Left lung (tissue), 10 donors: ENCODE data around the gene CWC15. TPM values are rescaled to one million over a fixed set of nuclear protein-coding genes. Genes with fewer than 3 reads are reported as not detected.

ENCODE experiments used
- ATAC-seq: fragments of 200-7000 bp; cut with Tn5 transposase; one replicate; pipeline ENCODE4 v1.9.1; 2020; ENCODE audit warnings: moderate library complexity
- DNase-seq, 4 donors: peaks; one replicate each; pipeline ENCODE4 v3.0.0-alpha.2; 2013 to 2020
- H3K27ac ChIP-seq, 2 donors: fragments of 200-600 bp; sonication (generic) in 1 of 2; one replicate each; pipeline versions ENCODE4 v1.5.0 to v1.8.0; 2020 to 2021
- H3K27me3 ChIP-seq, 2 donors: fragments of 200-600 bp; sonication (generic) in 1 of 2; one replicate each; pipeline versions ENCODE4 v1.5.0 to v1.8.0; 2020 to 2021
- H3K36me3 ChIP-seq, 2 donors: fragments of 200-600 bp; sonication (generic) in 1 of 2; one replicate each; pipeline versions ENCODE4 v1.5.0 to v1.8.0; 2020 to 2021
- H3K4me1 ChIP-seq, 2 donors: fragments of 200-600 bp; one replicate each; pipeline ENCODE4 v1.8.0; 2021
- H3K4me3 ChIP-seq, 2 donors: fragments of 200-600 bp; sonication (generic) in 1 of 2; one replicate each; pipeline versions ENCODE4 v1.5.0 to v1.8.0; 2020 to 2021; ENCODE audit warnings: mild to moderate bottlenecking in 1 of 2
- H3K9me3 ChIP-seq, 2 donors: fragments of 200-600 bp; sonication (generic) in 1 of 2; one replicate each; pipeline versions ENCODE4 v1.5.0 to v1.8.0; 2020 to 2021
- intact Hi-C, 2 donors: fragments of 100-400 bp; cut with DNase I; formaldehyde crosslinking; loops; one replicate each; pipeline versions ENCODE4 v1.11.2 to v1.14.2; 2022
- polyA plus RNA-seq, 6 donors: library from polyadenylated mRNA; unstranded; fragments of 120-200 nt; gene quantifications; one replicate each; pipeline ENCODE4 v1.2.1, GENCODE V29; 2013; ENCODE audit not compliant: insufficient read length in 6 of 6
- total RNA-seq, 2 donors: library from RNA; stranded (reverse); fragmentation: NEBNext Ultra II Directional; extraction: Animal tissue kit (Norgen Biotek cat#: 25700); gene quantifications; one replicate each; pipeline ENCODE4 v1.2.1, GENCODE V29; 2021
- TF ChIP-seq, protein P1 (sequence below), 2 donors: fragments of 200-600 bp; sonication (generic) in 1 of 2; IDR thresholded peaks; one replicate each; pipeline versions ENCODE4 v1.5.0 to v1.8.0; 2021; ENCODE audit warnings: antibody characterized with exemption in 2 of 2
- donor health status: DM: no; HTN: yes; CAD: no.
- donor health status: DM: no; HTN: no; CAD: no.

CWC15 gene
- total and polyA plus RNA-seq, 8 donors: 43.3 to 108 (median 97.6) TPM

GRCh38 chr11:95011376-95011775 is 38.0 kb upstream of the CWC15 start:
- ATAC-seq: no peak
- Histone ChIP-seq H3K4me3 (no peak overlapping the region), H3K27me3 (no peaks in the 10 kb centered on the region), H3K4me1 (no peaks in the 10 kb centered on the region), H3K9me3 (peaks cover 0 to 3% of the 10 kb centered on the region in 2 donors), H3K36me3 (no peaks in the 10 kb centered on the region), H3K27ac (no peak overlapping the region)
- intact Hi-C loops: no loop called here
- TF ChIP-seq, protein P1, sequence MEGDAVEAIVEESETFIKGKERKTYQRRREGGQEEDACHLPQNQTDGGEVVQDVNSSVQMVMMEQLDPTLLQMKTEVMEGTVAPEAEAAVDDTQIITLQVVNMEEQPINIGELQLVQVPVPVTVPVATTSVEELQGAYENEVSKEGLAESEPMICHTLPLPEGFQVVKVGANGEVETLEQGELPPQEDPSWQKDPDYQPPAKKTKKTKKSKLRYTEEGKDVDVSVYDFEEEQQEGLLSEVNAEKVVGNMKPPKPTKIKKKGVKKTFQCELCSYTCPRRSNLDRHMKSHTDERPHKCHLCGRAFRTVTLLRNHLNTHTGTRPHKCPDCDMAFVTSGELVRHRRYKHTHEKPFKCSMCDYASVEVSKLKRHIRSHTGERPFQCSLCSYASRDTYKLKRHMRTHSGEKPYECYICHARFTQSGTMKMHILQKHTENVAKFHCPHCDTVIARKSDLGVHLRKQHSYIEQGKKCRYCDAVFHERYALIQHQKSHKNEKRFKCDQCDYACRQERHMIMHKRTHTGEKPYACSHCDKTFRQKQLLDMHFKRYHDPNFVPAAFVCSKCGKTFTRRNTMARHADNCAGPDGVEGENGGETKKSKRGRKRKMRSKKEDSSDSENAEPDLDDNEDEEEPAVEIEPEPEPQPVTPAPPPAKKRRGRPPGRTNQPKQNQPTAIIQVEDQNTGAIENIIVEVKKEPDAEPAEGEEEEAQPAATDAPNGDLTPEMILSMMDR (IDR thresholded peaks at IDR 0.05): no peak
- no peak for DNase-seq

DNA sequence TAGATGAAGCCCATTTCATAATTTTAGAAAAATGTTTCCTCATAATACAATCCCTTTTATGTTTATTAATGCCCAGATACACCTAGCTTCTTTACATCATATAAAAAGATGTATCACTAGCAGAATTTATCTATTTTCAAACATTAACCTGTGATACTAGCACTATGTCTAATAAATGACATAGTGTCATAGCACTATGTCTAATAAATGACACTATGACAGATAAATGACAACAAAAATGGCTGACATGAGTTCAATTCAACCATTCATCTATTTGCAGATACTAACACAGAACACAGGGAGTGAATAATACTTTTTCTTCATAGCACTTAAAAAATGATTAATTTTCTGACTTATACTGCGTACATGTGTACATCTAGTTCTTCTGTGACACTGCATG is 32.3 kb upstream of the CWC15 start:
- Histone ChIP-seq H3K27ac (no peak overlapping the region), H3K9me3 (peaks cover 0 to 3% of the 10 kb centered on the region in 2 donors), H3K4me3 (no peak overlapping the region), H3K4me1 (no peaks in the 10 kb centered on the region), H3K36me3 (no peaks in the 10 kb centered on the region), H3K27me3 (no peaks in the 10 kb centered on the region)
- TF ChIP-seq, protein P1 (IDR thresholded peaks at IDR 0.05): no peak
- no peak for ATAC-seq
- intact Hi-C loops: no loop called here
- no peak for DNase-seq

- Histone ChIP-seq H3K4me3 (no peak overlapping the region), H3K27ac (no peak overlapping the region), H3K4me1 (no peaks in the 10 kb centered on the region), H3K9me3 (peaks cover 0 to 3% of the 10 kb centered on the region in 2 donors), H3K27me3 (no peaks in the 10 kb centered on the region), H3K36me3 (no peaks in the 10 kb centered on the region)
- no peak for ATAC-seq
- DNase-seq: no peak
- intact Hi-C loops: no loop called here
- TF ChIP-seq, protein P1 (IDR thresholded peaks at IDR 0.05): no peak
Measured at GRCh38 chr11:95003716-95004115, 30.4 kb upstream of the CWC15 start.

- ATAC-seq: no peak
- H3K36me3 ChIP-seq: peaks cover 0 to 7% of the 10 kb centered on the region in 2 donors
- TF ChIP-seq, protein P1 (IDR thresholded peaks at IDR 0.05): no peak
- no peak overlapping the region for H3K4me3 ChIP-seq
- H3K27me3 ChIP-seq: no peaks in the 10 kb centered on the region
- H3K9me3 ChIP-seq: no peaks in the 10 kb centered on the region
- no peaks in the 10 kb centered on the region for H3K4me1 ChIP-seq
- no peak for DNase-seq
- no peak overlapping the region for H3K27ac ChIP-seq
- intact Hi-C loops: no loop called here
Measured at GRCh38 chr11:94998285-94998684, 24.9 kb upstream of the CWC15 start.

GRCh38 chr11:94997437-94997836 is 24.1 kb upstream of the CWC15 start:
- no peaks in the 10 kb centered on the region for H3K27me3 ChIP-seq
- DNase-seq (no peak), ATAC-seq (no peak)
- H3K4me3 ChIP-seq: no peak overlapping the region
- no peaks in the 10 kb centered on the region for H3K4me1 ChIP-seq
- TF ChIP-seq, protein P1 (IDR thresholded peaks at IDR 0.05): no peak
- no peak overlapping the region for H3K27ac ChIP-seq
- intact Hi-C loops: no loop called here
- H3K36me3 ChIP-seq: peaks cover 0 to 7% of the 10 kb centered on the region in 2 donors
- H3K9me3 ChIP-seq: no peaks in the 10 kb centered on the region
